IPS-11a (cell line): Measurements from ENCODE around the gene C1orf21.

Source experiments
- H3K4me3 ChIP-seq: one replicate; pipeline ENCODE4 v1.5.1; 2013; ENCODE audit warnings: low read depth, low read length, control low read depth

The C1orf21 gene

DNA sequence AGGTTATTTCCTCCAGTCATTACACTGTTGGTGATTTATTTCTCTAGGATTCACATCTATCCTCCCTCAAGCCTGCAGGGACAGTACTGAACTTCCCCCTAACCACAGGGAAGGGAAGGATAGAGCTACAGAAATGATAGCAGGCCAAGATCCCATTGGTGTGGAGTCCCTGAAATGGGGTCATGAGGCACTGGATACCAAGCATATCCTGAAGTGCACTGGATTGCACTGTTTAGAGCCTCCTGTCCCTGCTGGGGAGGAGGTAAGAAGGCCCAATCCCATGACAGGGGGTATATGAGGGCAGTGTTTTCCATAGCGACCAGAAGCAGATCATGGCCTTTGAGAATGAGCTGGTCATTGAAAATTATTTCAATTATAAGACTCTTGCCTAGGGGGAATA lies 56.8 kb downstream of the C1orf21 start:
- H3K4me3 ChIP-seq, result no peak overlapping the region

DNA sequence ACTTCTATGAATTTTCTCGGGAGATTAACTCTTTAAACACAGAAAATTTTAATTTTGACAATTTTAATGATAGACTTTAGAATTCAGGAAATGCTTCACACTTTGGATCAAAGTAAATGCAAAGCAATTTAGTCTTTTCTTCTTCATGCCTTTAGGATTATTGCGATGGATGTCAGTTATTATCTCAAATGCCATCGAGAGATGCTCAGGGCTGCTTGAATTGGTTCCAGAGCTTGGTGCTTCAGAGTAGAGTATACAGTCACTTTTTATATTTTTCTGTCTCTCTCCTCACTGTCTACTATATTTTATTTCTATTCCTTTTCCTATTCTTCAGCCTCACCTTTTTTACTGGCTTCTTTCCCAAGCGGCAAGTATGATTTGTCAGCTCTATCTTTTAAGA lies 59.2 kb downstream of the C1orf21 start:
- H3K4me3 ChIP-seq, result no peak overlapping the region

DNA sequence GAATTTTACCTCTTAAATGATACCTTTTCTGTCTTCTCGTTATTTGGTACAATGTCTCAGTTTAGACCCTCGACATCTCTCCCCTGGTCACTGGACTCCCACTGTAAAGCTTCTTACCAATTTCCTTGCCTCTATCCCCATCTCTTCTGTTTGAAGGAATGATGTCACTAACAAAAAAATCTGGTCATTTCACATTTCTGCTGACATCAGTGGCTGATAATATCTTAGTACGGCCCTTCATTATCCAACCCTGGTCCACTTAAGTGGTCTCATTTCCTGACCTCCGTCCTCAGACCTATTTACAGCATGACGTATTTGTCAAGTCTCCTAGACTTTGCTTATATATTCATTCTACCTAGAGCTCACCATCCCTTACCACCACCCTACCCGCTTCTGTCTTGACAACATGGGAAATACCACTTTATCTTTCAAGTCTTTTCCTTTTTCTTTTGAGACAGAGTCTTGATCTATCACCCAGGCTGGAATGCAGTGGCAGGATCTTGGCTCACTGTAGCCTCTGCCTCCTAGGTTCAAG lies 60.9 kb downstream of the C1orf21 start:
- H3K4me3 ChIP-seq, result no peak overlapping the region

DNA sequence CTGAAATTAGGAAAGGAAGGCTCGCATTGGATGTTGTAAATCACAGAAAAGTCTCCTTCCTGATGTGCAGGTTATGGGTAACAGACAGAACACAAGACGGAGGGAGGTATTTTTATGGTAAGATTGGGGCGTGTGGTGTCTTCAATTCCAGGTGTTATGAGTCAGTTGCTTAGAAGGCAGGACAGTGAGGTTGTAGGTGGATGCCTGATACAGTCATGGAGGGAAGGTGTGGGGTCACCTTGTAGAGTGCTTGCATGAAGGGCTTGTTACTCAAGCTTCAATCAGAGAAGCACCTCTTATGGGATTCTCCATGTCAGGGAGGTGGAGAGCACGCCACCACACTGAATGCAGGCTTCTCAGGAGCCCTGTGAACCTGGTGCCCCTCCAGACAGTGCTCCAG lies 63.1 kb downstream of the C1orf21 start:
- no peak overlapping the region for H3K4me3 ChIP-seq

DNA sequence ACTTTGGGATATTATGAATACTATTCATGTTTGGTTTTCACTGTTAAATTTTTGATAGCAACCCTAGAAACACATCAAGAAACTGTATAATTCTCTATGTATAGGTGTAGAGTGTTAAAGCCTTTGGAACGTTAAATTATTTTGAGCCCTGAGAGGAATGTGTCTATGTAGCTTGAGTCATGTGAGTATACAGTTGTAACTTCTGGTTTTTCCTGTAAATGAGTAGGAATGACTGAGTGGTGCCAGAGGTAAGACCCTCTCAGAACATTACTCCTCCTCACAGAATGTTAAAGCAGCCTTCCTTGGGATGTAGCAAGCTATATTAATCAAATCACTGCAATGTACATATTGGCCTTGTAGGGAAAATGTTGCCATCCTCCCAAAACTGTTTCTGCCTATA lies 69.0 kb downstream of the C1orf21 start:
- no peak overlapping the region for H3K4me3 ChIP-seq

DNA sequence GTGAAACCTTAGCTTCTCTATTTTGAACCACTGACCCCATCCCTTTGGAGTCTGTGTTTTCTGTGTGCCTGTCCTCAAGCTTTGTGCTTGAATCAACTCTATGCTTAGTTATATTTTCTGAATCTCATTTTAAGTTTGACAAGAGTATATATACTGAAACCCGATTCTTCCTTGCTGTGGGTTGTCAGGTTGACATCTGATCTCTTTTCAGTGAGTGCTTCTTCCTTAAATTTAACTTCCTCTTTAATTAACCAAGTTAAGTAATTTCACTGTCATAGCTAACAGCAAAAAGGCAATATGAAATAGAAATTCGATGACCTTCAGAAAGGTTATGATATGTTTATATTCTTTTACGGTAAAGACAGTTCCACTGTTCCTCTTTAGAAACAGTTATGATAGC lies 69.4 kb downstream of the C1orf21 start:
- no peak overlapping the region for H3K4me3 ChIP-seq

DNA sequence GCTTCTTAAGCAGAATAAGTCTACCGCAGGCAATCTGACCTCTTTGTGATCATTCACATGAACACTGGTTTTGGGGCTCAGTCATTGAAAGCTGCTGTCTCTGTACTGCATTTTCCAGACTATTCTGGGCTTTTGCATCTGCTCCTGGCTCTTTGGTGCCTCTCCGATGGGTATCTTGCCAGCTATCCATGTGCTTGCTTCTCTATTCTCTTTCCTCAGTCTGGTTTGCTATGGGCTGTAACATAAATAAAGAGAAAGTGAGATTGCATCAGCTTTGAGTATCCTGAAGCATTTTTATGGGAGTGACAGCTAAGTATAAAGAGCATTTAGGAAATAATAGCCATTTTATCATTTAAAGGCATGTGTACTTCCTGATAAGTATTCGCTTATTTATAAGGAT lies 70.7 kb downstream of the C1orf21 start:
- no peak overlapping the region for H3K4me3 ChIP-seq

DNA sequence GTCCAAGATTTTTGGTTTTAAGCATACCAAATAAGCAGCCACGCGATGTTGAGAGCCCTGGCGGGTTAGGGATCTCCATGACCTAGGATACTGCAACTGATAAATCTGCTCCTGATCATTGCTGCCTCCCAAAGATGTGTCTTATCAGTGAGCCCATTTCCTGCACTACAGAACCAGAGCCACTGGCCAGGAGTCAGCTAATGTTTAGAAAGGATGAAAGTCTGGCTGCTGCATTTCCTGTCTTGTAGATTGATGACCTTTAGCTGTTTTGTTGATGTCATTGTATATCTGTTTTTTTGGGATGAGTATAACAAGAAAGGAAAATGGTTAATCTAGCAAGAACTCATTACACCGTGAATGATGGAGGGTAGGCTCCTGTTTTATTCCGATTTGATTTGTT lies 74.5 kb downstream of the C1orf21 start:
- H3K4me3 ChIP-seq, result no peak overlapping the region

DNA sequence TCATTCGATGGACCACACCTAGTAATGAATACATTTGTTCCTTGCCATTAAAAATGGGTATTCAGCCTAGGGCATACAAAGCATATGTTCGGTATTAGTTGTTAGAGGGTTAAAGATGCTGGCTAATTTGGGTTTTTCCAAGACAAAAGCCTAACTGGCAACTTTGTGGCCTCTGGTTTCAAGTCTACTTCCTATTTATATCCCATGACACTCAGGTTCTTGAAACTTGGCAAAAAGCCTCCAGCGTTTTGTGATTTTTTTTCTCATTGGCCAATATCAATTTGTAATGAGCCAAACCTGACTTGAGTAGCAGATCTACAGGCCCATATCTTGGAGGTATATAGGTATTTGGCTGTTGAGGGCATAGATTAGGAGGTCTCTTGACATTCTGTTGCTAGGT lies 75.3 kb downstream of the C1orf21 start:
- no peak overlapping the region for H3K4me3 ChIP-seq

DNA sequence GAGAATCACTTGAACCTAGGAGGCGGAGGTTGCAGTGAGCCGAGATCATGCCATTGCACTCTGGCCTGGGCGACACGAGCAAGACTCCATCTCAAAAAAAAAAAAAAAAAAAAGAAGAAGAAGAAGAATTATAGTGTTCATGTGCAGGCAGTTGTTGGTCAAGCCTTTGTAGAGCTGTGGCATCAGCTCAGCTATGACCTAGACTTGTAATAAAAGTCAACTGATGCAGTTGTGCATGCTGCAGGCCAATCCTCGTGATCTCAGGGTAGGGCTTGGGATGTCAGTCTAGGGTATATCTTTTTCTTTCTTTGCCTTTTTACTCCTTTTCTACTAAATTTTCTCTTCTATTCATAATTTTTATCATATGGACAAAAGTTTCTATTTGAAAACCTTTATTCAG lies 76.2 kb downstream of the C1orf21 start:
- H3K4me3 ChIP-seq, result no peak overlapping the region

DNA sequence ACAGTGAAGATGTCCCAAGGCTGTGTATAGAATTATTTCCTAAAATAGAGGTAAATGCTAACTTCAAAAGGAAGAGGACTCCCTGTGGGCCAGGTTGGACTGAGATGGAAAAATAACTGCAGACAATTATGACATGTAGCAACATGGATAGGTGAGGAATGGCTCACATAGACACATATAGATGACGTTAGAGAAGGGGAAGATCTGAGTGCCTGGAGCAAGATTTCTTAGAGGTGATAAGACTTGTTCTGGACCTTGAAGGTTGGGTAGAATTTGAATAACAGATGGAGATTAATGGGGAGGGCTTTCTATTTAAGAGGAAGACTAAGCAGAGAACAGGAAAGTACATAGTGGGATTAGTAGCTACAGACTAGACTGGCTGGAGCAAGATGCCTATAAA lies 76.9 kb downstream of the C1orf21 start:
- no peak overlapping the region for H3K4me3 ChIP-seq

DNA sequence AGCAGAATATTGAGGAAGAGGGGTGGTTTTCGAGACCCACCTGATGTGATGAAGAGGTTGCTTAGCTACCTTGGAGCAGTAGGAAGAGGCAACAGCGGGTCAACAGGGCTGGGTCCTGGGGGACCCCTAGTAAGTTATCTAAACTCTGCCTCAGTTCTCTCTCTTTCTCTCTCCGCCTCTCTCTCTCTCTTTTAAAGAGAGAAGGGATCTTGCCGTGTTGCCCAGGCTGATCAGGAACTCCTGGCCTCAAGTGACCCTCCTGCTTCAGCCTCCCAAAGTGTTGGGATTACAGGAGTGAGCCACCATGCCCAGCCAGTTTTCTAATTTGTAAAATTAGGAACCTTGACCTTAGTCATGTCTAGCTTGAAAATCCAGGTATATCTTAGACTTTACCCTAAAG lies 77.9 kb downstream of the C1orf21 start:
- no peak overlapping the region for H3K4me3 ChIP-seq

DNA sequence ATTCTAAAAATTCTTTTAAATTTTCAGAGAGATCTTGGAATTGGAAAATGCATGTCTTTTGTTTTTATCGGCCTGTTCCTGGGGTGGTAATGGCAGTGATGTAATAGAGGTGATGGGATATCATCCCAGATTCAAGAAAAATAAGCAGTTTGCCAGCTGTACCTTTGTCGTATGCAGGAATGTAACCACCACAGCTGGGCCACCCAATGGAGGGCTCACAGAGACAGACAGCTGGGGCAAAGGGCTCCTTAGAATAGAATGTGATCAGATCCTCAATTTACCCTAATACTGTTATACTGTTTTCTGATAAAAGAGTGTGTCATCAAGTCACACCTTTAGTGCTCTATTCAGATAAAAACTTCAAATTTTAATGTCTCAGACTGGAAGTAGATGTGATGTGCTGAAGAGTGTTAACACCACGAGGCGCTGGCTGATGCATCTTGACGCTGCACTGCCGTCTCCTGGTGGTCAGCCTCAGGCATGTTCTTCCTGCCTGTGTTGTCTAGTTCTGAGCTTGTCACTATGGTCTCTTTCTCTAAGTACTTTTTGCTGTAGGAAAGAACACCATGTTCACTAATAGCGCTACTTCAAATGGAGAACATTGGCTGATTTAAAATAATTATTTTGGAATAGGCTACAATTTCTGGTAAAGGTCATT lies 78.8 kb downstream of the C1orf21 start:
- H3K4me3 ChIP-seq, result no peak overlapping the region

DNA sequence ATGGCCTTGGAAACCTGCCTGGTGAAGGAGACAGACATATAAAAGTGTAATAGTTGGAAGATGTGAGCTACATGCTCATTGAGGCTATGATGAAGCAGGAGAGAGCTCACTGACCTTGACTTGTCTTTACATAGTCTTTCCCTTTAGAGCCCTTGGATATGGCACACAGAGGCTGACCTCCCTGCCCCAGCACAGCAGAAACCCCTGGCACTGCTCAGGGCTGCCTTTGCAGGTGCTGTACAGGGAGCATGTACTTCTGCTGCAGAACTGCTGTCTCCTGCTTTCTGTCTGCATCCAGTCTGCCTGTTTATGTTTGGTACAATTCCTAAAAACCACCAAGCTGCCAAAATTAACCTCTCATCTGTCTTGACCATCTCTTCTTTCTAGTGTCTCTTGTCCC lies 80.5 kb downstream of the C1orf21 start:
- H3K4me3 ChIP-seq, result no peak overlapping the region

DNA sequence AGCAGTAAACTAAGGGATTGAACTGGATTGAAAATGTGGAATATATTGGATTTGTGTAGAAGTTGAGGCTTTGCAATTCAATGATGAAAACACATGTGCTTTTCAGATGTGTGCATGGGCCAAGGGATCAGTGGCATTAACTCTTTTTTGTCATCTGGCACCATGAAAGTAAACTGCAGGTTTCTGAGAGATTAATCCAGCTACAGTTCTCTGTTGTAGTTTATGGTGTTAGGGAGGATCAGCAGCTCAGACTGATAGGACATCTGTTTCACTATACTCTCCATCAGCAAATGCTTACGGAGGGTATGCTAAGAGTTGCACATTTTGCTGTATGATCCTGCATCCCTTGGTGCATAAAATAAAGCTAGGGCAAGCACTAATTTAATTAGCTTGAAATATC lies 82.6 kb downstream of the C1orf21 start:
- no peak overlapping the region for H3K4me3 ChIP-seq

DNA sequence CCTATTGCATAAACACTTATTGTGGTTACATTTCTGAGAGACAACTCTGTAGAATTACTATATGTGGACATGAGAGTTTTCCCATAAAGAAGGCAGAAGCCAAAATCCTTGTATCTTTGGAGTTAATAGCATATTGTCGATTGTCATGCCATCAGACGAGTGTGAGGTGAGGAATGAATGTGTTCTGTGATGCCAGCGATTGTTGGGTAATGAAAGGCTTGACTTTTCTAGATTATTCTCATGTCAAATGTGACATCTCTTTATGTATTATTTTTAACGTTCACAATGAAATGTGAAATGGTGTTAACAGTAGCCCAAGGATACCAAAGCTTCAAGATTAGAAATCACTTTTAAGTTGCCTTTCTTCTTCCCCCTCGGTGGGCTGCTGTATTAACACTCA lies 84.9 kb downstream of the C1orf21 start:
- H3K4me3 ChIP-seq, result no peak overlapping the region

DNA sequence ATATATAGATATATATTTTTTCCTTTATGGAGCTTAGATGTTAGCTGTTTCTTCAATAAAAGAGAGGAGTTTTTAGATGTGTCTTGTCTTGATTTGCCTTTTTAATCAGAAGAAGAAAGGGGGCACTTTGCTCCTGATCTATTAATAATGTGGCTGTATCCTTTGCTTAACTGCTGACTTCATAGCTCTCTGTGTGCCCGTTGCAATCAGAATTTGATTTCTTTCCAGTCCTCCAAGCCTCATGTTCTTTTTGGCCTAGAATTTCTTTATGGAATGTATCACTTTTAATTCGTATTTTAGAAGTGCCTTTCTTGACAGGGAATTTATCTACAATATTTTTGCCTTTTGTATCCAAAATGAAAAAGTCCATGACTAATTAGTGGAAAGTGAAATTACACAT lies 85.3 kb downstream of the C1orf21 start:
- H3K4me3 ChIP-seq, result no peak overlapping the region

DNA sequence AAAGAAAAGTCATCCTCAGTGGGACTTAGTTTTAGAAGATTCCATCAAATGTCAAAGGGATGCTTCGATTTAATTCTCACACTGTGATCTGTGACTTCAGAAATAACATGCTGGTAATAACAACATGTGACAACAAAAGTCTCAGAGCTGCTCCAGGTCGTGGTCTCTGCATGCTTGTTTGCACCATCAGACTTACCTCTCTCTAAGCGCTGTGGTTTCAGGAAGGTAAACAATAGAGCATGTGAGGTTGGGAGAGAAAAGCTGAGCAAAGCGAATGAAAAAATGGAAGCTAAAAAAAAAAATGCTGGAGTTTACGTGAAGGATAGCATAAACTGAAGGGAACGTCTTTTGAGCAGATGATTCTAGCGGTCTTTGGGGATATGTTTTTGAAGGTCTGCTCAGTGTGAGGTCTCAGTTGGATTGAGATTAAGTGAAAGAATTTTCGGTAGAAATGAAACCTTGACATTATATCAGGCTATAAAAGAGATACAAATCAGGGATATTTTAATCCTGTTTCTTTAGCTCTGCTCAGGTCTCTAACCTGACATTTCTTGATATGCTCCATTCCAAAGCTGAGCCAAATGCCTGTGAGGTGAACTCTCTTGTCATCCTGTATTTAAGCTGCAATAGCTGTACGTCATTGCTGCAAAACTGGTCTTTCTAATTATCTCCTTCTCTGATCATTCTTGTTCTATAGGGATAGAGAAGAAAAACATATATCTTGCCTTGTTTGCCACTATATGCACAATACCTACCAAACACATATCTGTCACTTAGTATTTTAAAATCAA lies 86.5 kb downstream of the C1orf21 start:
- no peak overlapping the region for H3K4me3 ChIP-seq

DNA sequence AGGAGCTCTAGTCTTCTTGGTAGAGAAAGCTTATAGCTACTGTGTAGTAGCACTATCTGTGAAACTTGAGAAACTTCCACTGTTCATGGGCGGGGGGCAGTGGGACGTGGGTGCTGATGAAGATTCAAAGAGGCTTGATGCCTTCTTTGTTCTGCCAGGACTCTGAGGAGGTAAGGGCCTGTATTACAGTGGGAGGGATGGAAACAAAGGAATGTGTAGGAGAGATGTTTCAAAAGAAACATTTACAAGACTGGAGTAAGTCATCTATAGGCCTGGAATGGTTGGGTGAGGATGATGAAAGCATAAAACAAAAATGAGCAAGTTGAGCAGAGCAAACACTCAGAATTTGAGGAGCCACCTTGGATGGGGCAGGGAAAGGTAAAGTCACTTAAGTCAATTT lies 89.4 kb downstream of the C1orf21 start:
- H3K4me3 ChIP-seq, result no peak overlapping the region

DNA sequence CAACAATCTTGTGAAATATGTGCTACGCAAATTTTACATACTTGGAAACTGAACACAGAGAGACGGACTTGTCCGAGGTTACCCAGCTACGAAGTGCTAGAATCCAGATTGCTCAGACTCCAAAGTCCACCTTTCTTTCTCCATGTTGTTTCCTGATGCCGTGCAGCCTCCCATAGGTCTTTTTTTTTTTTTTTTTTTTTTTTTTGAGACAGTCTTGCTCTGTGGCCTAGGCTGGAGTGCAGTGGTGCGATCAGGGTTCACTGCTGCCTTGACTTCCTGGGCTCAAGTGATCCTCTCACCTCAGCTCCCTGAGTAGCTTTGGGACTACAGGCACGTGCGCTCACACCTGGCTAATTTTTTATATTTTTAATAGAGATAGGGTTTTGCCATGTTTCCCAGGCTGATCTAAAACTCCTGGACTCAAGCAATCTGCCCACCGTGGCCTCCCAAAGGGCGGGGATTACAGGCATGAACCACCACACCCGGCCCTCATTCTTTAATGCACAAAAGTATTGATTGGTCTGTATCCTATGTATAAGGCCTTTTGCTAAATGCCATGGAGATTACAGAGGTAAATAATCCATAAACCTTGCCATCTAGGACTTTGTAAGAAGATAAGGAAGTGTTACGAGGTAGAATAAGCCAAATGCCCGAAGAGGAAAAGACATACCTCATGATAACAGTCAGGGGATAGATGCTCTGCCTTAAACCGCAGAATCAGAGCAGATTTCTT lies 92.8 kb downstream of the C1orf21 start:
- H3K4me3 ChIP-seq, result no peak overlapping the region

DNA sequence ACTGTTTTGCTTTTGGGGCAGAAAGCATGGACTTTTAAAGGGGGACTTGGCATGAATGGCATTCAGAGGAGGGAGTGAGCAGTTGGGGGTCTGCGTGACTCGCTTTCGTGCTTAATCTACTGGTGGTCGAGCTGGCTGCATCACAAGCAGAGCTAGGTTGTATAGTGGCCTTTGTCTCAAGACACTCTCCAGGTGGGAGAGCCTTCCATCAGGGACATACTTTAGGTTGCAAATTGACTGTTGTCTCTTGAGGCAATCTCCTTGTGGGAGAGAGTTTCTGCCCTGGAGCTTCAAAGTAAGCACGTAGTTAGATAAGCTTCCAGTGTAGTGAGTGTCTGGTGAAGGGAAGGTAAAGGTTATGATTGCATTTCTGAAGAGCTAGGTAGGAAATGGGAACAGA lies 93.9 kb downstream of the C1orf21 start:
- no peak overlapping the region for H3K4me3 ChIP-seq

DNA sequence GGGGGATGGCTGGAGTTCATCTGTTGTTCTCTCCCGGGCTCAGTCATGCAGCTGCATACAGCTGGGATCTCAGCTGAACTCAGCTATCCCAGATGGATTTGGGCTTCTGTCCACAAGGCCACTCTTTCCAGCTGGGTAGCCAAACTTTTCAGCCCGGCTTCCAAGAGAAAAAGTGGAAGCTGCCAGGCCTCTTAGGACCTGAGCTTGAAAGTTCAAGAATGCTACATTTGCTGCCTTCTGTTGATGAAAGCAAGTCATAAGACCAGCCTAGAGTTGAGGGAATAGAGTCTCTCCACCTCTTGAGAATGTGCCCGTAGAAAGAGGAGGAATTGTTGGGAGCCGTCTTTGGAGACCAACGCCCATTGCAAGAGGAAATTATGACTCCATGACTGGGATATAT lies 95.3 kb downstream of the C1orf21 start:
- no peak overlapping the region for H3K4me3 ChIP-seq
